Mesenchymal stem cell (in vitro differentiated cells and primary cell): Measurements from ENCODE around the gene ZNF106.

Source experiments
- DNase-seq: peaks from one replicate; pipeline ENCODE4 v3.0.0-alpha.2; 2013
- H2AFZ ChIP-seq: one replicate; pipeline ENCODE4 v1.6.1; 2013; ENCODE audit warnings: low read depth, mild to moderate bottlenecking, control low read depth, inconsistent platforms, low read length, moderate library complexity
- H2AK5ac ChIP-seq: 2 replicates; pipeline ENCODE4 v1.6.1; 2013; ENCODE audit warnings: low read length, moderate library complexity, mild to moderate bottlenecking, inconsistent platforms; ENCODE audit not compliant: severe bottlenecking
- H2BK120ac ChIP-seq: one replicate; pipeline ENCODE4 v1.6.1; 2013; ENCODE audit warnings: low read depth, mild to moderate bottlenecking, inconsistent platforms, low read length, moderate library complexity
- H2BK12ac ChIP-seq, 2 experiments: one replicate each; pipeline ENCODE4 v1.6.1; 2013; ENCODE audit warnings: inconsistent platforms in 2 of 2, low read length in 2 of 2, mild to moderate bottlenecking in 2 of 2, moderate library complexity in 2 of 2, control low read depth in 1 of 2
- H2BK15ac ChIP-seq: one replicate; pipeline ENCODE4 v1.6.1; 2013; ENCODE audit warnings: mild to moderate bottlenecking, low read depth, inconsistent platforms; ENCODE audit not compliant: poor library complexity, severe bottlenecking
- H2BK5ac ChIP-seq: 2 replicates; pipeline ENCODE4 v1.6.1; 2013; ENCODE audit warnings: low read depth, mild to moderate bottlenecking, low read length, control low read depth, inconsistent platforms; ENCODE audit not compliant: poor library complexity, severe bottlenecking
- H3K14ac ChIP-seq, 2 experiments: one replicate each; pipeline ENCODE4 v1.6.1; 2013; ENCODE audit warnings: inconsistent platforms in 2 of 2, low read length in 2 of 2, control low read depth in 1 of 2, mild to moderate bottlenecking in 1 of 2, moderate library complexity in 1 of 2
- H3K18ac ChIP-seq, 2 experiments: one replicate each; pipeline ENCODE4 v1.6.1; 2013; ENCODE audit warnings: inconsistent platforms in 2 of 2, low read length in 2 of 2, control low read depth in 1 of 2, low read depth in 1 of 2, mild to moderate bottlenecking in 1 of 2
- H3K23ac ChIP-seq, 2 experiments: one replicate each; pipeline ENCODE4 v1.6.1; 2013; ENCODE audit warnings: inconsistent platforms in 2 of 2, low read length in 2 of 2, mild to moderate bottlenecking in 2 of 2, moderate library complexity in 2 of 2, control low read depth in 1 of 2
- H3K27ac ChIP-seq: 2 replicates; pipeline ENCODE4 v1.5.1; 2013; ENCODE audit warnings: mild to moderate bottlenecking, moderate library complexity, low read length, control low read depth, inconsistent platforms; ENCODE audit not compliant: poor library complexity, severe bottlenecking
- H3K27me3 ChIP-seq, 2 experiments: 2 replicates each; pipeline versions ENCODE4 v1.6.1 to v1.7.0; 2013; ENCODE audit warnings: low read length in 2 of 2, mild to moderate bottlenecking in 2 of 2, moderate library complexity in 2 of 2, control low read depth in 1 of 2, inconsistent platforms in 1 of 2; ENCODE audit not compliant: control insufficient read depth in 1 of 2, insufficient read depth in 1 of 2
- H3K36me3 ChIP-seq, 2 experiments: 2 replicates each; pipeline versions ENCODE4 v1.6.1 to v1.7.0; 2013; ENCODE audit warnings: low read length in 2 of 2, control low read depth in 1 of 2, inconsistent platforms in 1 of 2, low read depth in 1 of 2, mild to moderate bottlenecking in 1 of 2; ENCODE audit not compliant: insufficient read depth in 2 of 2, control insufficient read depth in 1 of 2
- H3K4ac ChIP-seq, 2 experiments: one replicate each; pipeline ENCODE4 v1.6.1; 2013; ENCODE audit warnings: inconsistent platforms in 2 of 2, low read length in 2 of 2, mild to moderate bottlenecking in 2 of 2, moderate library complexity in 2 of 2, control low read depth in 1 of 2, low read depth in 1 of 2
- H3K4me1 ChIP-seq: 2 replicates; pipeline ENCODE4 v1.6.1; 2013; ENCODE audit warnings: low read depth, low read length, control low read depth; ENCODE audit not compliant: control insufficient read depth, insufficient read depth
- H3K4me2 ChIP-seq: 2 replicates; pipeline ENCODE4 v1.6.1; 2013; ENCODE audit warnings: low read length, mild to moderate bottlenecking, inconsistent platforms; ENCODE audit not compliant: poor library complexity, severe bottlenecking
- H3K4me3 ChIP-seq, 2 experiments: 2 replicates each; pipeline versions ENCODE4 v1.5.1 to v1.7.0; 2013; ENCODE audit warnings: low read length in 2 of 2, mild to moderate bottlenecking in 2 of 2, control low read depth in 1 of 2, low read depth in 1 of 2; ENCODE audit not compliant: insufficient read depth in 1 of 2
- H3K79me1 ChIP-seq: replicated peaks from 2 replicates; pipeline ENCODE4 v1.6.1; 2013; ENCODE audit warnings: mild to moderate bottlenecking, control low read depth, low read length, inconsistent platforms; ENCODE audit not compliant: poor library complexity, severe bottlenecking
- H3K9ac ChIP-seq: 2 replicates; pipeline ENCODE4 v1.7.0; 2013; ENCODE audit warnings: mild to moderate bottlenecking, low read length, moderate library complexity
- H3K9me3 ChIP-seq: 2 replicates; pipeline ENCODE4 v1.7.0; 2013; ENCODE audit warnings: mild to moderate bottlenecking, low read length; ENCODE audit not compliant: control insufficient read depth
- H4K8ac ChIP-seq: one replicate; pipeline ENCODE4 v1.6.1; 2013; ENCODE audit warnings: inconsistent platforms, mild to moderate bottlenecking, low read length, moderate library complexity
- H4K91ac ChIP-seq: one replicate; pipeline ENCODE4 v1.6.1; 2013; ENCODE audit warnings: mild to moderate bottlenecking, low read length, inconsistent platforms
- WGBS: methylation state at CpG from one replicate; pipeline ENCODE4 v1.1.7; 2013; ENCODE audit warnings: mixed read lengths; 5-methylcytosine and 5-hydroxymethylcytosine counted together

The ZNF106 gene

GRCh38 chr15:42419369-42419768 is 71.6 kb downstream of the ZNF106 start:
- Histone ChIP-seq H4K91ac (no peak overlapping the region), H3K4me2 (no peak overlapping the region), H3K9ac (no peak overlapping the region), H4K8ac (no peak overlapping the region), H3K14ac (no peak overlapping the region), H2BK120ac (no peak overlapping the region), H2BK15ac (no peak overlapping the region), H2AK5ac (no peak overlapping the region), H3K4me3 (no peak overlapping the region), H2AFZ (no peak overlapping the region), H3K4me1 (no peaks in the 10 kb centered on the region), H3K18ac (no peak overlapping the region), H3K23ac (no peak overlapping the region), H2BK12ac (no peak overlapping the region), H2BK5ac (no peak overlapping the region), H3K4ac (no peak overlapping the region), H3K27me3 (no peaks in the 10 kb centered on the region), H3K9me3 (no peaks in the 10 kb centered on the region), H3K79me1 (peaks cover 5% of the 10 kb centered on the region), H3K36me3 (peaks cover 43 to 89% of the 10 kb centered on the region in 2 experiments), H3K27ac (no peak overlapping the region)
- WGBS, result 96% methylated on average over 7 of the region's 7 CpGs
- DNase-seq, result no peak

GRCh38 chr15:42413920-42414319 is 77.0 kb downstream of the ZNF106 start:
- no peaks in the 10 kb centered on the region for H3K4me1 ChIP-seq
- H2BK12ac ChIP-seq, result no peak overlapping the region
- H2AFZ ChIP-seq, result no peak overlapping the region
- no peak overlapping the region for H2AK5ac ChIP-seq
- H3K4ac ChIP-seq, result no peak overlapping the region
- no peak for DNase-seq
- H2BK5ac ChIP-seq, result no peak overlapping the region
- no peak overlapping the region for H3K14ac ChIP-seq
- H4K91ac ChIP-seq, result no peak overlapping the region
- no peak overlapping the region for H3K4me3 ChIP-seq
- no peak overlapping the region for H3K23ac ChIP-seq
- H3K27ac ChIP-seq, result no peak overlapping the region
- H2BK15ac ChIP-seq, result no peak overlapping the region
- H3K9me3 ChIP-seq, result no peaks in the 10 kb centered on the region
- H3K36me3 ChIP-seq, result peaks cover 63 to 87% of the 10 kb centered on the region in 2 experiments
- no peak overlapping the region for H3K18ac ChIP-seq
- H3K79me1 ChIP-seq, result peaks cover 4% of the 10 kb centered on the region
- H3K9ac ChIP-seq, result no peak overlapping the region
- no peaks in the 10 kb centered on the region for H3K27me3 ChIP-seq
- WGBS, result 94% methylated on average over 2 of the region's 2 CpGs
- H3K4me2 ChIP-seq, result no peak overlapping the region
- H4K8ac ChIP-seq, result no peak overlapping the region
- no peak overlapping the region for H2BK120ac ChIP-seq

GRCh38 chr15:42411884-42412283 is 79.1 kb downstream of the ZNF106 start:
- H2BK12ac ChIP-seq, result no peak overlapping the region
- no peak overlapping the region for H3K9ac ChIP-seq
- no peak overlapping the region for H3K4me3 ChIP-seq
- H2AFZ ChIP-seq, result no peak overlapping the region
- H3K4me1 ChIP-seq, result no peaks in the 10 kb centered on the region
- H2BK5ac ChIP-seq, result no peak overlapping the region
- peaks cover 2% of the 10 kb centered on the region for H3K79me1 ChIP-seq
- no peak overlapping the region for H4K91ac ChIP-seq
- H3K9me3 ChIP-seq, result no peaks in the 10 kb centered on the region
- H3K23ac ChIP-seq, result no peak overlapping the region
- H2BK15ac ChIP-seq, result no peak overlapping the region
- H3K14ac ChIP-seq, result no peak overlapping the region
- H4K8ac ChIP-seq, result no peak overlapping the region
- DNase-seq, result no peak
- H3K36me3 ChIP-seq, result peaks cover 59 to 75% of the 10 kb centered on the region in 2 experiments
- H2BK120ac ChIP-seq, result no peak overlapping the region
- H3K27me3 ChIP-seq, result no peaks in the 10 kb centered on the region
- no peak overlapping the region for H3K18ac ChIP-seq
- no peak overlapping the region for H3K4me2 ChIP-seq
- no peak overlapping the region for H3K27ac ChIP-seq
- WGBS, result 97% methylated on average over 7 of the region's 7 CpGs
- no peak overlapping the region for H3K4ac ChIP-seq
- H2AK5ac ChIP-seq, result no peak overlapping the region

- H3K4me2 ChIP-seq, result no peak overlapping the region
- H3K27me3 ChIP-seq, result no peaks in the 10 kb centered on the region
- H3K18ac ChIP-seq, result no peak overlapping the region
- H3K14ac ChIP-seq, result no peak overlapping the region
- H2BK15ac ChIP-seq, result no peak overlapping the region
- H3K79me1 ChIP-seq, result no peaks in the 10 kb centered on the region
- H2AFZ ChIP-seq, result no peak overlapping the region
- no peak overlapping the region for H3K9ac ChIP-seq
- H3K36me3 ChIP-seq, result peaks cover 42 to 55% of the 10 kb centered on the region in 2 experiments
- H4K8ac ChIP-seq, result no peak overlapping the region
- H3K9me3 ChIP-seq, result no peaks in the 10 kb centered on the region
- no peak overlapping the region for H4K91ac ChIP-seq
- no peak overlapping the region for H3K4me3 ChIP-seq
- no peak overlapping the region for H3K23ac ChIP-seq
- H3K4ac ChIP-seq, result no peak overlapping the region
- H2BK120ac ChIP-seq, result no peak overlapping the region
- no peaks in the 10 kb centered on the region for H3K4me1 ChIP-seq
- 90% methylated on average over 8 of the region's 9 CpGs for WGBS
- H2BK12ac ChIP-seq, result no peak overlapping the region
- H3K27ac ChIP-seq, result no peak overlapping the region
- no peak overlapping the region for H2BK5ac ChIP-seq
- no peak for DNase-seq
- no peak overlapping the region for H2AK5ac ChIP-seq
Observed at GRCh38 chr15:42409011-42409410, 81.9 kb downstream of the ZNF106 start.
